HT-29 (cell line): Measurements from ENCODE around the gene KRTAP5-6. TPM values are rescaled to one million over a fixed set of nuclear protein-coding genes. Genes with fewer than 3 reads are reported as not detected.
A peak's percentile ranks its signal among the peaks of the same experiment; 100 is the strongest.

Source experiments
- DNase-seq: peaks from one replicate; pipeline ENCODE4 v3.0.0-alpha.2; 2015; ENCODE audit warnings: low spot score
- total RNA-seq: library from RNA; depleted of rRNA; stranded (reverse); fragments of >200 nt; shearing (Covaris generic); gene quantifications from 2 replicates; pipeline ENCODE4 v1.2.3, GENCODE V29; 2014

Gene KRTAP5-6
- total RNA-seq, 1 experiment from 2014 or later: not detected

DNA sequence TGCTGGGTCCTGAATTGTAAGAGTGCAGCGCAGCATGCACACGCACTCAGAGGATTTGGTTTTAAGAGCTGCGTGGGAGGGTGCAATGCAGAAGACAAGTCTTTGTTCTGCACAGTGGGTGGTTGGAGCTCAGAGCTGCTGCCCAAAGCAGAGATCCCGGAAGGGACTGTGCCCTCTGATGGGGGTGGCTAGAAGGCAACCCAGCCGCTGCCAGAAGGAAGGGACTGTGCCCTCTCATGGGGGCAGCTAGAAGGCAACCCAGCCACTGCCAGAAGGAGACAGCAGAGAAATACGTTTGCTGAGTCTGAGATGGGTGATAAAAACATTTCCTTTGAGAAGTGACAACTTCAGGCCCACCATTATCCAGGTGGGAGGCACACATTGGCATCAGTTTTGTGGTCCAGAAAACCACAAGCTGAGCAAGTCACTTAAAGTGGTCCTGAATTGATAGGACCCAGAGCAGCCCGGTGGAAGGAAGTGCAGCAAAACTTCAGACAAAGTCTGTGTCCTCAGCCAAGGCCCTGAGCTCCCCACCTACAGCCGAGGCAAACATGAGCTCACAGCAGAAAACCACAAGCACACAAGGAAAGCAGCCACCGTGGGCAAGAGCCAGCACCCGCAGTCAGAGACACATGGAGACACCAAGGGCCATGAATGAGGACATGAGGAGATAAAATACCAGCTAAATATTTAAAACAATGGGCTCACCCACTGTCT, 4.3 kb downstream of the KRTAP5-6 start:
- DNase-seq: no peak

DNA sequence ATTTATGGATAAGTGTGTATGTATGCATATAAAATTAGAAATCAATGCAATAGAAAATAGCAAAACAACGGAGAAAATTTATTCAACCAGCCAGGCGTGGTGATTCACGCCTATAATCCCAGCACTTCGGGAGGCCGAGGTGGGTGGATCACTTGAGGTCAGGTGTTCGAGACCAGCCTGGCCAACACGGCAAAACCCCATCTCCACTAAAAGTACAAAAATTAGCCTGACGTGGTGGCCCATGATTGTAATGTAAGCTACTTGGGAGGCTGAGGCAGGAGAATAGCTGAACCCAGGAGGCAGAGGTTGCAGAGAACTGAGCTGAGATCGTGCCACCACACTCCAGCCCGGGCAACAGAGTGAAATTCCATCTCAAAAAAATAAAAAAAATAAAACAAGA, 5.5 kb downstream of the KRTAP5-6 start:
- no peak for DNase-seq

DNA sequence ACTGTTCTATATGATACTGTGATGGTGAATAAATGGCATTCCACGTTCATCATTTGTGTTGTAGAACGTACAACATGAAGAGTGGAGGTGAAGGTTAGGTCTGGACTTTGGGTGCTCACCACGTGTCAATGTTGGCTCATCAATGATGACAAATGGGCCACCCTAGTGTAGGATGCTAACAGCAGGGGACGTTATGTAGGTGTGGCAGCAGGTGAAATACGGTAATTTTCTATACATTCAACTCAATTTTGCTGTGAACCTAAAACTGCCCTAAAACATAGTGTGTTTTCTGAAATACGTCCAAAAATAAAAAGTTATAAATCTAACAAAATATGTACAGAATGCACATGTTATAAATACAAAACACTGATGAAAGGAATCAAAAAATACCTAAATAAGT, 6.2 kb downstream of the KRTAP5-6 start:
- DNase-seq: no peak

DNA sequence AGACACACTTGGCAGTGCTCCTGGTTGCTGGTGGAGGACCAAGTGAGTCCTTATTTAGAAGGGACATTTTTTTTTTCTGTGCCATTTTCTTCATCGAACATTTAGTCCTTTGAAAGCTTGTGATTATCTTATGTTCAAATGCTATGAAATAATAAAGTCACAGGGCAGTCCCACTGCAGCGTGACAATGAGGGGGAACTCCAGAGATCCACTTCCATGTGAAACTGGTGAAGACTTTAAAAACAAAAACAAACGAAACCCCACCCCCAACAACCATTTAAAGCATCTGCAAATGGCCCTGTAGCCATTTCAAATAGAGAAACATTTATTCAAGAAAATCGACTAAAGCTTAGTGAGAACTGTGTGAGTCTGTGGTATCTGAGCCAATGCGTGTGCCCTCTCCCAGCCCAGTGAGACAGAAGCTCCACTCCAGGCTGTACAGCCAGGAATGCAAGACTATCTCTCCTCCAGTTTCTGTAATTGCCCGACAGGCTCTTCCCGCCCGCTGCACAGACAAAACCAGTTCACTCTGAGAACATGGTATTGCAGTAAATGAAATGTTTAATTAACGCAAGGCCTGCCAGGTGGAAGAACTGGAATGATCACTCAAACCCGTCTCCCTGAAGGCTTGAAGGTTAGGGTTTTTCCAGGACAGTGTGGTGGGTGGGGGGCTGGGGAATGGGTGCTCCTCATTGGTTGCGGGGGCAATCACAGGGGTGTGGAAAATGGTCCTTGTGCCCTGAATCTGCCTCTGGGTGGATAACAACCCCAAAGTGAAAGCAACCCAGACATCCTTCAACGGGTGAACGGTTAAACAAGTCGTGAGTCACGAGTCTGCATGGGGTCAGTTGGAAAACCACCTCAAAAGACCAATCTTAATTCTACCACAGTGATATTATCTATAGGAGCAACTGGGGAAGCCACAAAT, 8.4 kb downstream of the KRTAP5-6 start:
- peak; percentile 36 for DNase-seq

DNA sequence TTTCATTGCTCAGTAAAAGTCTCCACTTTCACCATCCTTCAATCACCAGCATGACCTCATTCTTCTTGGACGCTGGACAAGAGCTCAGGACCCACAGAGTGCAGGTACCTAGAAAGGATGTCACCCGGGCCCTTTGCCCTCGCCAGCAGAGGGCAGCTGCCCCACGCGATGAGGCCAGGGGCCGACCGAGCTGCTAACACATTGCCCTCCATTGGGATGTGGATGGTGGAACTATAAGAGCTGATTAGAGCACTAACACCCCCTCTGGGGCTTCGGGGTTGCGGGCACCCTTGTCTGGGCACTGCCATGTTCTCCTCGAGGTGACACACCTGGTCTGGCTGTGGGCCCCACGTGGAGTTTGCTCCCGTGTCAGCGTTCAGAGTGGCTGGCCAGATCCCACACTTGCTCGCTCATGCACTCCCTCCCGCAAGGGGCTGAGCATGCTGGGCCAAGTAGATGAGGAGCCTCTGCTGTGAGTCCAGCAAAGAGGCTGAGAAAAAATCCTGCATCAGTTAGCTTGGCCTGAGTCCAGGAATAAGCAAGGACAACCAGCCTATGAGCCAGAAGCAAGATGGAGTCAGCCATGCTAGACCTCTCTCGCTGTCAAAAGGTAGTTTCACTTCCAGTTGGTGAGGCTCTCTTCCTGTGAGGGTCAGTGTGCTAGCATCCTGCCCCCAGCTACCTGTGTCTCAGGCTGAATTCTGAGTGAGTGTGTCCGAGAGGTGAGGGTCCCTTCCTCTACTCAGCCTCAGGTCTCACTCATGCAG, 9.8 kb downstream of the KRTAP5-6 start:
- peak; percentile 30 for DNase-seq

DNA sequence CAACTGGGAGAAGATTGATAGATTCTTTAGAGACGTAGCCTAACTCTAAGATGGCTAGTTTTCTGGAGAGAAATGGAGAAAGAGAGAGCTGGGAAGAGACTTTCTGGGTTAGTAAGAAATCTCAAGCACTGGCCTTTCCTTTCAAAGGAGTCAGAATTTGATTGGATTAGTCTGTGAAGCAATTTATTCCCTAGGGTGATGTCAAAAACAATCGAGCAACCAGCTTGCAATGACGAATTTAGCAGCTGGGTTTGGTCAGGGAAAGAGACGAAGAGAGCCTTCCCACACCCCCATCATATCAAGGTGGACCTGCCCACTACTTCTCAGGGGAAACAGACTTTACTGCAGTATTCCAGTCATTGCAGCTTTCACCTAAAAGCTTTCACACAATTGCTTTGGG, 10.8 kb downstream of the KRTAP5-6 start:
- DNase-seq: no peak

DNA sequence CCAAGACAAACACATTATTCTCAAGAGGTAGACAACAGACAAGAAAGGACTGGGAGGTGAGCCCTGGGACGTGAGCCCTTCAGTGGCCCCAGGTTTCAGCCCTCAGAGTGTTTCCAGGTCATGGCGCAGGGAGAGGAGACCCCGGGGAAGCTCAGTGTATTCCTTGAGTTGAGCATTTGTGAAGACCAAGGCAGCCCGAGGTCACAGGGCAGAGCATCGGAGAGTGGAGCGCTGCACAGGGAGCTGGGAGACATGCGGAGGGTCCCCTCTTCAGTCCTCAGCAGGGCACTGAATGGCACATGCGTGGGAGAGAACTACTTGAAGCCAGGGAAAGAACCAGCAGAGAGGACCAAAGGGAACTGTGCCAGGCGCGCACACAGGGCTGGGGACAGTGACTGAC, 11.7 kb downstream of the KRTAP5-6 start:
- DNase-seq: no peak

DNA sequence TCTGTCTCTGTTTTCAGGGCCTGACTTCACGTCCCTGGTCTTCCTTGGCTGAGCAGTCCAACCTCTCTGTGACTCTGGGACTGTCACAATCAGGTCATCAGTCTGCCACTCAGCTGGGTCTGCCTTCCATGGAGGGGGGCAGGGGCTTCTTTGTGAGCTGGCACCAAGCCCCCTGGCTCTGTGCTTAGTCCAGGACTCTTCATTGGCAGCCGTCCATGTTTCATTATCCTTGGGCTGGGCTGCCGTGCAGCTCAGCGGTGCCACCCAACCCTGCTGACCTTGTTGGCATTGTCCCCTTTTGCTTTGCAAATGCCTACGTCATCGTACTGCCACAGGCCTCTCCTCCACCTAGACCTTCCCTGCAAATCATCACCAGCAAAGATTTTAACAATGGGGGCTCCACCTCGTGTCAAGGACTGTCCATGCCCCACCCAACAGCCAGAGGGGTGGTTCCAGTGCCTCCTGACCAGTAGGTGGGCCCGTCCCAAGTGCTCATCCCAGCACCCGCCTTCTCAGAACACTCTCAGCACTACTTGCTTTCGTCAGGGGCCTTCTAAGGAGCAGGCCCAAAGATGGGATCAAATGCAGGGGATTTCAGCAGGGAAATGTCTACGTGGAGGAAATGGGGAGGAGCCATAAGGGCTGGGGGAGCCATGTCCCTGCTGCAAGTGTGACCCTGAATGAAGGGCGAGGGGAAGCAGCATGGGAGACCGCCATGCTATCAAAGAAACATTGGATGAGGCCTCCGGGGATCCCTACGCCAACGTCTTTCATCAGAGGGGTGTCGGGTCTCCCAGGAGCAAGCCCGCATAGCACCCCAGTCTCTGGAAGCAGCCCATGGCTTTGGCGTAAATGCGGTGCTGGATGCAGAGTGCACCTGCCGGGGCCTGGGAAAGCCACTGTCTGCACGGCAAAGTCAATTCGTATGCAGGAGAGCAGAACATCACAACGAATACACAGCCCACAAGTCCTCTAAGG, 18.2 kb downstream of the KRTAP5-6 start:
- no peak for DNase-seq

DNA sequence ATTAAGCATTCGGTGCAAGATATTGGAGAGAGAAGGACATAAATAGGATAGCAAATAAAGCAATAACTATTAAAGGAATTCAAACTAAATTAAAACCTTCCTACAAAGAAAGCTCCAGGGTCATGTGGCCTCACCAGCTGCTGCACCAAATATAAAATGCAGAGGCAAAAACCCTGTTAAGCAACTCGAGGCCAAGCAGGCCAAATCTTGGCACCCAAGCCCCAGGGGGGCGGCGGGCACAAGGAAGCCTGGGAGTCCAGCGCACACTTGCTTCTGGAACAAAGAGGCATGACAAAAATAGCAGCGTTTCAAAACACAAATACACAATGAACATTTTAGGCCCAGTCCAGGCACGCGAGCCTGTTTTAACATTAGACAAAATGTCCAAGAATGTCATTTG, 20.8 kb downstream of the KRTAP5-6 start:
- DNase-seq: no peak

DNA sequence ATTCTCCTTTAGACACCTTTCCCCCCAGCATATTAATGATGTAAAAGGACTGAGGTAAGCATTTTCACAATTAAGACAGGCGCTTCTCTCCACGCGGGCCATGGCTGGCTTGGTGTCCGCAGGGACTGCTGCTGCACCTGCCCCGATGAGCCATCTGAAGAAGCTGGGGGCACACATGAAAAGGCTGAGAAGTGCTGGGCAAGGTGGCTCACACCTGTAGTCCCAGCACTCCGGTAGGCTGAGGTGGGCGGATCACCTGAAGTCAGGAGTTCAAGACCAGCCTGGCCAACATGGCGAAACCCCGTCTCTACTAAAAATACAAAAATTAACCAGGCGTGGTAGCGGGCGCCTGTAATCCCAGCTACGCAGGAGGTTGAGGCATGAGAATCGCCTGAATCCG, 21.3 kb downstream of the KRTAP5-6 start:
- DNase-seq: no peak

DNA sequence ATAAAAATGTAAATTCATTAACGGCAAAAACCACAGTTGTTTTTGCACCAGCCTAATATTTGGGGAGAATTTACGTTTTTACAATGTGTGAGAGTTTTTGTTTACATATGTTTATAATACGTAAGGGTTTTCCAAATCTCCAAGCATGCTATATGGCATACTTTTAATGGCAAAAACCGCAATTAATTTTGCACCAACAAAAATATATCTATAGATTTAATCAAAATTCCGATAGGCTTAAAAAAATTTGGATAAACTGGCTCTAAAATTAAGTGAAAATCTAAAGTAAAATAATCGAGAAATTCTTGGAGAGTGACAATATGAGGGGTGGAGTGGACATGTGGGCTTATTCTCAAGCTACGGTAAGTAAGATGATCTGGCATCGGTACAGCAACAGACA, 22.8 kb downstream of the KRTAP5-6 start:
- no peak for DNase-seq

DNA sequence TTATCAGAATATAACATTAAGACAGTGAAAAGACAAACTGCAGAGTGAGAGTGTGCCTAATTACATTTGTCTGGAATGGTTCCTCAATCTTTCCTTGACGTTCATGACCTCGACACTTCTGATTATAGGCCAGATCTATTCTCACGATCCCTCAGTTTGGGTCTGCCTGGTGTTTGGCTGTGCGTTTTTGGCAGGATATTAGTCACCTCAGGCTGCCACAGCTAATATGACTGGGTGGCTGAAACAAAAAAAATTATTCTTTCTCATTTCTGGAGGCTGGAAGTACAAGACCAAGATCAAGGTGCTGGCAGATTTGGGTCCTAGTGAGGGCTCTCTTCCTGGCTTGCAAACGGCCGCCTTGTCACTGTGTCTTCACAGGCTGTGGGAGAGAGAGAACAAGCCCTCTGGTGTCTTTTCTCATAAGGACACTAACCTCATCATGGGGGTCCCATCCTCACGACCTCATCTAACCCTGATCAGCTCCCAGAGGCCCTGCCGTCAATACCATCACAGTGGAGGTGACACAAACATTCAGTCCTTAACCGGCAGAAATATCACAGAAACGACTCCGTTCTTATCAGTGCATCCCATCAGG, 30.2 kb downstream of the KRTAP5-6 start:
- no peak for DNase-seq

DNA sequence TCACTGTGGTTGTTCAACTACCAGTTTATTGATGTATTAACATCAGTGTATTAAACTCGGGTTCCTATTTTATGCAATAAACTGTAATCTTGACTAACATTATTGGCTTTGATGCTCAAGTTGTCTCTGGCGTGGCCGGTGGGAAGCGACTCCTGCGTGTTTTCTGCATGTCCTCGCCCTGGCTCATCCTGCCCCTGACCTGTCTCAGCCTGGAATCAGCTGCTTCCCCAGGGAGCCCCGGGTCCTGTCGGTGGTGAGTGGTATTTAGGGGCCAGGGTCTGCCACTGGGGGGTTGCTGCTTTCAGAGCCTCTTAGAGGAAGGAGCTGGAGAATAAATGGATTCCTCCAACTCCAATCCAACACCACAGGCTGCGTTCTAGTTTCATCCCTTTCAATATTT, 30.9 kb downstream of the KRTAP5-6 start:
- no peak for DNase-seq

DNA sequence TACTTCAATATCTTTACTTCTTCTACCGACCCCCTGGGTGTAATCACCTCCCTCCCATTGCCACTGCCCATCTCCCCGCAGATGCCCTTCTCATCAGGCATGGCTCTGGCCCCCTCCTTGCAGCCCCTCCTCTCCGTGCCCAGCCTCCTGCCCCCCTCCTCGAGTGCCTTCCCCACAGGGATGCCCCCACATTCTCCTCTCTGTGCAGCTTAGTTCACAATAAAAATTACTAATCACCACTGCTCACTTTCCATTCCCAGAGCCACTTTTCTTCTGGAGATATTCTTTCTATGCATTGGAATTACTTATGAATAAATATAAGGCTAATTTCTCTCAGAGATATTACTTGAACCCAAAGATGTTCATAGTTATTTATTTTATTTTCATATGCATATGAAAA, 31.3 kb downstream of the KRTAP5-6 start:
- DNase-seq: no peak

DNA sequence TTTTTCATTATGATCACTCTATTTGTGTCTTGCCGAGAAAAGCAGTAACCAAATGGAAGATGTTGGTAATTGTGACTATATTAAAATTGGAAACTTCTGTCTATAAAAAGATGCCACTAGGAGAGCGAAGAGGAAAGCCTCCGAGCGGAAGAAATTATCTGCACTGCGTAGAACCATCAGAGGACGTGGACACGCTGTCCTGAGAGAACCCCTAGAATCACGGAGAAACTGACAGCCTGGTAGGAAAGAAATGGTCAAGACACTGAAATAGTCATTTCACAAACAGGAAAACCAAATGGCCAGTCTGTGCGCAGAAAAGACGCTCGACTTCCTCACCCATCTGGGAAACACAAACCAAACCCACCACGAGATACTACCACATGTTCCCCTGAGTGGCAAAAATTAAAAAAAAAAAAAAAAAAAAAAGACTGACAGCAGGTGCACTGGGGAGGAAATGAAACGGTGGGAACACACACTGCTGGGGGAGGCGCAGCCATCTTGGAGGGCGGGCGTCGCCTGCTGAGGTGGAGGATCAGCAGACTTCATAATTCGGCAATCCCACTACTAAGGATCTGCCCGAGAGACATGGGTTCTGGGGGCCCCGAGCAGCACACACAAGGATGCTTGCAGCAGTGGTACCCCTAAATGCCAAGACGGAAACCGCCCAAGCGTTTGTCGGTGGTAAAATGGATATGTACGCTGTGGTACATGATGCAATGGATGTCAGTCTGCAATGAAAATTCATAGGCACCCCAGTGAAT, 32.1 kb downstream of the KRTAP5-6 start:
- DNase-seq: no peak

DNA sequence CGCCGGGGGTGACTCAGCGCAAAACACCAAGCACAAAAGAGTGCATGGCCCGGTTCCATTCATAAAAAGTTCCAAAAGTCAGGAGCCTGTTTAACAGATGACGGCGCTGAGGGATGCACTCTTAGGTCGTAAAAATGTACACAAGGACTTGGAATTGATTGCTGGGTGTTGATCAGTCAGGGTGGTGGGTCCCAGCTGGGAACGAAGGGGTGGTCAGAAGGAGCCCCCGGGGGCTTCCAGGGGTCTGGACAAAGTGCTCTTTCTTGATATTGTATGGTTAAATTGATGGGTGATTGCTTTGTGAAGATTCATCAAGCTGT, 32.7 kb downstream of the KRTAP5-6 start:
- DNase-seq: no peak

DNA sequence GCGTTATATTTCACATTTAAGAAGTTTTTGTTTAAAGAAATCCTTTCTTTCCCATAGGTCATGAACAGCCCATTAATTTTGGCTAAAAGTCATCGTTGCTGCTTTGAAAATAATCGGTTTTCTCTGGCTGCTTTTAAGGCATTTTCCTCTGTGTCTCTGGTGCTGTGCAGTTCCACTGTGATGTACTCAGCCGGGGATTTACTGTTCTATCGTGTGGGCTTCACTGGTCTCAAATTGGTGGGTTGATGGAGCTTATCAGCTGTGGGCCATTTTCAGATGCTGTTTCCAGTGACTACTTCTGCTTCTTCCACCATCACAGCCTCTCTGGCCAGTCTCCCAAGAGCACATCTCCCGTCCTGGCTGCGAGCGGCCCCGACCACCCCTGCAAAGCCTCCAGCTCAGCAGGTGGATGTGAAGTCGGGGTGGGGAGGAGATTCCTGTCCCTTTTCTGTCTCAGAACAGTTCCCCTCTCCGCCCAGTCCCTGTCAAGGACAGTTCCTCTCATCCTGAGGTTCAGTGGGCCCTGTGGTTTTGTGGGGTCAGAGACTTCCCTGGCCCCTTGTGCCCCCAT, 33.1 kb downstream of the KRTAP5-6 start:
- DNase-seq: no peak

DNA sequence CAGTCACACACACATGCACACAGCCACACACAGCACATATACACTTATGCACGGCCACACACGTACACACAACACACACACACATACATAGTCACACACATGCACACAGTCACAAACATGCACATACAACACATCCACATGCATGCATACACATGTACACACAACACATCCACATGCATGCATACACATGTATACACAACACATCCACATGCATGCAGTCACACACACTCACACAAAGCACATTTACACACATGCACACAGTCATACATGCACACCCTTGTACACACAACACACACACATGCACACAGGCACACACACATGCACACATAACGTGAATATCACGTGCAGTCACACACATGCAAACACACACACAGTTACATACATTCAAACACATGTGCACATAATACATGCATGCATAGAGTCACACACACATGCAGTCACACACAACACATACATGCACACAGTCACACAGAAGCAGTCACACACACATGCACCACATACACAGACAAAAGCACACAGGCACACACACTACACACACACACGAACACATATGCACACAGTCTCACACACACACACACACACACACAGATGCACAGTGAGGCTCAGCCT, 34.6 kb downstream of the KRTAP5-6 start:
- DNase-seq: no peak

DNA sequence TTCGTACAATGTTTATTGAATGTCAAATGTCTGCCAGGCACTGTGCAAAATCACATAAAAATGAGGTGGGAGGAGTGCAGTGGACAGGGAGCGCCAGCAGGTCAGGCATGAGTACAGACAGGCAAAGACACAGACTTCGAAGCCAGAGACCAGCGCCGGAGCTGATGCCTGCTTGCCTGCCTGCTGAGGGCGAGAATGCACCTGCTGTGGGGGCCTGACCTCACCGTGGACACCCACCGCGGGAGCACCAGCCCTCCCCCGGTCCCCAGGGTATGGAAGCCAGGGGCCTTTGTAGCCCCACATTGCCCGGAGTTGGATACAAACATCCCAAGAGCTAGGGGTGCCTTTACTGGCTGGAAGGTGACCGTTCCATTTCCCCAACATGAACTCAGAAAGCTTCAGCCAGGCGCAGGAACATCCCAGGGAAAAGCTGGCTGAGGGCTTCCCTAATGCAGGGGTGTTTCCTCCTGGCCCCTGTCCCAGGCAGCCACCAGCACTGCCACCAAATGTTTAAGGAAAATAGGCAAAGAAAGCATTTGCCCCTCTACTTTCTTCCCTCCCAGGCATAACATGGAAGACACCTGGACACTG, 35.5 kb downstream of the KRTAP5-6 start:
- DNase-seq: no peak
